Placental epithelial cell (primary cell): ENCODE results near the gene CXXC1. TPM values are rescaled to one million over a fixed set of nuclear protein-coding genes. Genes with fewer than 3 reads are reported as not detected.

Experiments used
- small RNA-seq: library from RNA; depleted of rRNA; stranded (forward); fragments of <200 nt; gene quantifications from one replicate; pipeline ENCODE3, GENCODE V24; 2012
- total RNA-seq: library from RNA; depleted of rRNA; stranded (reverse); fragments of >200 nt; gene quantifications from 2 replicates; pipeline ENCODE4 v1.2.3, GENCODE V29; 2012

CXXC1 gene
- total RNA-seq, result 40.4 and 70.2 TPM in 2 replicates

GRCh38 chr18:50287441-50288347 lies at the start of gene CXXC1:
TSS of gene CXXC1 (minus strand) at chr18:50287692. CDS start at chr18:50287589, 103 bp downstream.

GRCh38 chr18:50281295-50281971 lies 6.1 kb downstream of the CXXC1 start, which contains the start of gene MBD1:
TSS of gene MBD1 (minus strand) at chr18:50281523. CDS start at chr18:50279992, 1,531 bp downstream.

GRCh38 chr18:50266248-50266704 lies 21.2 kb downstream of the CXXC1 start, which contains the start of gene CFAP53:
TSS of gene CFAP53 (minus strand) at chr18:50266495. CDS start at chr18:50266404, 91 bp downstream.

Small RNA genes lying within 50 kb of the gene (small RNA-seq; reads per million reads assigned to genes)
- gene RNA5SP458, result not detected

Other genes with a start within 250 kb of the CXXC1 start
- 20.7 and 33.8 TPM in 2 replicates for gene MYO5B, start 92.5 kb downstream of the CXXC1 start, total RNA-seq
- gene CFAP53, start 21.2 kb downstream of the CXXC1 start, total RNA-seq, result 0.43 and 1.2 TPM in 2 replicates
- 67.5 and 88.8 TPM in 2 replicates for gene MBD1, start 6.2 kb downstream of the CXXC1 start, total RNA-seq
- 2.7 and 4.8 TPM in 2 replicates for gene SKA1, start 87.4 kb upstream of the CXXC1 start, total RNA-seq